Prostate gland (tissue), 2 donors: ENCODE results near the gene RUNDC3A.

ENCODE experiments used
- CTCF ChIP-seq, 4 experiments: fragments of 200-600 bp in 2 of 4; fragments of 450-650 bp in 2 of 4; sonication (generic) in 2 of 4; IDR thresholded peaks; 1 replicate in 3 of 4; 2 replicates in 1 of 4; pipeline ENCODE4 v1.5.1; 2016 to 2019; ENCODE audit warnings: antibody characterized with exemption in 4 of 4, mild to moderate bottlenecking in 2 of 4, moderate library complexity in 2 of 4
- POLR2A ChIP-seq: fragments of 450-650 bp; IDR thresholded peaks from one replicate; pipeline ENCODE4 v1.6.1; 2016; ENCODE audit warnings: antibody characterized with exemption, mild to moderate bottlenecking
- POLR2AphosphoS5 ChIP-seq: sonication (generic); formaldehyde crosslinking; IDR thresholded peaks from one replicate; pipeline ENCODE4 v1.6.1; 2017; ENCODE audit warnings: antibody characterized with exemption

GRCh38 chr17:44310609-44311376 lies 2.4 kb downstream of the RUNDC3A start:
- TF ChIP-seq POLR2A: no peak
- no peak for TF ChIP-seq CTCF (IDR thresholded peaks at IDR 0.05)
- TF ChIP-seq POLR2AphosphoS5: no peak
